ENCODE measurements around the gene AMBRA1.

The AMBRA1 gene

DNA sequence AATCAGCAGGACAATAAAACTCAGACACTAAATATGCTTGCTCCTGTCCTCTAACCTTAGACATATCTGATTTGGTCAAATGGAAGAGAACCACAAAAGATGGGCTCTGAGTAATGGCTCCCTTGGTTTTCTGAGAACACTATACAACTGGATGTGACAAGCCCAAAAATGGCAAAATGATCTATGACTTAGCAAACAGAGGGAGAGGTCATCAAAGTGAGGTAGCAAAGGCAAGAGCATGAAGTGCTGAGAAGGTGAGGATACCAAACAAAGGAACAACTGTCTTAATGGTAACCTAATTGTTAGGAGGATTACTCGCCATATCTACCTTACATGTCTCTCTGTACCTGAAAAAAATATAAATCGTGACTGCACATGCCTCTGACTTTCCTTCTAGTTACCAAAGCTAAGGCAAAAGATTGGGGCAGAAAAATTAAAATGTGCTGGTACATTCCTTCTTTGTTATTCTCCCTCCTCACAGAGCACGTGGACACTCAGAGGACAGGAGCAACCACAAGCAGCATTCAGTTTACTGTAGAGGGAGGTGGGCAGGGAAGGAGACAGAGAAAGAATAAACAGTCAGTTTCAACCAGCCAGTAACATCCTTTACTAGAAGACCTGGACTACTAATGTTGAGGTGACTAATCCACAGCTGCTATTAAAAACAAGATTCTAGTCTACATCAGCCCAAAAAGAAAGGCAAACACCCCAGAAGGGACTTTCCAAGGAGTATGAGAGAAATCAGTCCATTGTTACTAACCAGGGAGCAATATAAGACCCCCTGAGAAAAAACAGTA lies 88.8 kb downstream of the AMBRA1 start:
- H3K9ac ChIP-seq (ENCODE audit: low read depth, low read length), result no peak overlapping the region
- H3K36me3 ChIP-seq (ENCODE audit: insufficient read depth, low read length), result no peaks in the 10 kb centered on the region; the same call in 1 of the 2 replicates
- peaks cover 11% of the 10 kb centered on the region for H3K4me1 ChIP-seq (ENCODE audit: insufficient read depth, low read length)
- no peaks in the 10 kb centered on the region for H3K9me3 ChIP-seq (ENCODE audit: control insufficient read depth, insufficient read depth, low read length)

GRCh38 chr11:46499821-46500220 lies 94.0 kb downstream of the AMBRA1 start:
- H3K4me1 ChIP-seq (ENCODE audit: insufficient read depth, low read length), result no peaks in the 10 kb centered on the region
- no peak overlapping the region for H3K9ac ChIP-seq (ENCODE audit: low read depth, low read length)
- H3K9me3 ChIP-seq (ENCODE audit: control insufficient read depth, insufficient read depth, low read length), result no peaks in the 10 kb centered on the region
- no peaks in the 10 kb centered on the region for H3K36me3 ChIP-seq (ENCODE audit: insufficient read depth, low read length)

- H3K4me1 ChIP-seq (ENCODE audit: insufficient read depth, low read length), result no peaks in the 10 kb centered on the region
- peaks cover under 1% of the 10 kb centered on the region; the same call in 1 of the 2 replicates for H3K36me3 ChIP-seq (ENCODE audit: insufficient read depth, low read length)
- H3K9me3 ChIP-seq (ENCODE audit: control insufficient read depth, insufficient read depth, low read length), result no peaks in the 10 kb centered on the region
- H3K9ac ChIP-seq (ENCODE audit: low read depth, low read length), result no peak overlapping the region
These were observed 94.9 kb downstream of the AMBRA1 start for GRCh38 chr11:46498968-46499367.

DNA sequence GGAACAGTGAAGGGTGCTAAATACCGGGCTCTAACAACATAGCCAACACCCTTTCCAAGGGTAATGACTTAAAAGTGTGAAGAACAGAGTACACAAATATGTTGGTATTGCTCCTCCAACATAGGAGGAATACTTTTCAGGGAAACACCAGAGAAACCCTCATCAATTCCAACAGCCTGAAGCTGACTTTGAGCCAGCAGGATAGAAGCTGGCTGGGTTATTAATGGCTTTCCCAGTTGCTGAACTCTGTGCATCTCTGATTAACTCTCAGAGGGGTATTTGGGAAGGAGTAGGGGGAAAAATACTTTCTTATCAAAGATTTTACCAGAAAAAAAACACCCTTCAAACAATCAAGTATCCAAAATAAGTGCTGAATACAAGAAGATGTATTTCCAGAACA lies 95.6 kb downstream of the AMBRA1 start:
- Histone ChIP-seq H3K9me3 (ENCODE audit: control insufficient read depth, insufficient read depth, low read length) (no peaks in the 10 kb centered on the region), H3K4me1 (ENCODE audit: insufficient read depth, low read length) (no peaks in the 10 kb centered on the region), H3K9ac (ENCODE audit: low read depth, low read length) (no peak overlapping the region), H3K36me3 (ENCODE audit: insufficient read depth, low read length) (peaks cover 8% of the 10 kb centered on the region)

- no peaks in the 10 kb centered on the region for H3K9me3 ChIP-seq (ENCODE audit: control insufficient read depth, insufficient read depth, low read length)
- H3K36me3 ChIP-seq (ENCODE audit: insufficient read depth, low read length), result peaks cover 10% of the 10 kb centered on the region
- H3K9ac ChIP-seq (ENCODE audit: low read depth, low read length), result no peak overlapping the region
- H3K4me1 ChIP-seq (ENCODE audit: insufficient read depth, low read length), result no peaks in the 10 kb centered on the region
These were observed 96.3 kb downstream of the AMBRA1 start for GRCh38 chr11:46497498-46497897.

GRCh38 chr11:46493791-46494190 lies 100.0 kb downstream of the AMBRA1 start:
- Histone ChIP-seq H3K9ac (ENCODE audit: low read depth, low read length) (no peak overlapping the region), H3K36me3 (ENCODE audit: insufficient read depth, low read length) (peaks cover 14% of the 10 kb centered on the region), H3K4me1 (ENCODE audit: insufficient read depth, low read length) (no peaks in the 10 kb centered on the region), H3K9me3 (ENCODE audit: control insufficient read depth, insufficient read depth, low read length) (no peaks in the 10 kb centered on the region)

DNA sequence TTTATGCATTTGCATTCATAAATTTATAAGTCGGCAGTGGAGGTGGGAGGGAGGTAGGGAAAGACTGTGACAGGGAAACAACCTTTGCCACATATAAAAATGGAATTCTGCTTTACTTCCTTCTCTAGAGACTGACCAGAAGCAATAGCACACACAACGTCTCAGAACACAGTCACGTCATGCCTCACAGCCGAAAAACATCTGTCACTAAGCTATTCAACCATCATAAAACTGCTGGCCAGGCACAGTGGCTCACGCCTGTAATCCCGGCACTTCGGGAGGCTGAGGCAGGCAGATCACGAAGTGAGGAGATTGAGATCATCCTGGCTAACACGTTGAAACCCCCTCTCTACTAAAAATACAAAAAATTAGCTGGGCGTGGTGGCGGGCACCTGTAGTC lies 101.3 kb downstream of the AMBRA1 start:
- H3K9ac ChIP-seq (ENCODE audit: low read depth, low read length), result no peak overlapping the region
- H3K4me1 ChIP-seq (ENCODE audit: insufficient read depth, low read length), result no peaks in the 10 kb centered on the region
- H3K36me3 ChIP-seq (ENCODE audit: insufficient read depth, low read length), result peaks cover 14% of the 10 kb centered on the region
- no peaks in the 10 kb centered on the region for H3K9me3 ChIP-seq (ENCODE audit: control insufficient read depth, insufficient read depth, low read length)

- no peaks in the 10 kb centered on the region for H3K9me3 ChIP-seq (ENCODE audit: control insufficient read depth, insufficient read depth, low read length)
- peaks cover 14% of the 10 kb centered on the region for H3K36me3 ChIP-seq (ENCODE audit: insufficient read depth, low read length)
- H3K9ac ChIP-seq (ENCODE audit: low read depth, low read length), result no peak overlapping the region
- H3K4me1 ChIP-seq (ENCODE audit: insufficient read depth, low read length), result no peaks in the 10 kb centered on the region
These were observed 102.0 kb downstream of the AMBRA1 start for GRCh38 chr11:46491661-46492330.

DNA sequence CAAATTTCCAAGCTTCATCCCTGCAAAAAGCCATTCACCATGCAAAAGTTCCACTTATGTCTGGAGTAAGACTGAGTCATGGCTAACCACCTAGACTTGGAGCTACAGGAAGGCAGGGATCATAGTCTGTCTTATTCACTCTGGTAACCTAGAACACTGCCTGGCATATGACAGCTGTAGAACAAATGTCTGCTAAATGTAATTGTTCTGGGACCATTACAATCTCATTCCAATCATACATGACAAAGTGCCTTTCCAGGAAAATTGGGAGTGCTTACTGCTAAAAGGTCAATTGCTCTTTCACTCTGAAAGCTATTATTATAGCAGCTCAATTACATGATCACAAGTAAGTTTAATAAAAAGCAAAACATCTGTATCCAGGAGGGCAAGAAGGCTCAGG lies 103.2 kb downstream of the AMBRA1 start:
- Histone ChIP-seq H3K9ac (ENCODE audit: low read depth, low read length) (no peak overlapping the region), H3K36me3 (ENCODE audit: insufficient read depth, low read length) (peaks cover 14% of the 10 kb centered on the region), H3K9me3 (ENCODE audit: control insufficient read depth, insufficient read depth, low read length) (no peaks in the 10 kb centered on the region), H3K4me1 (ENCODE audit: insufficient read depth, low read length) (no peaks in the 10 kb centered on the region)

- Histone ChIP-seq H3K36me3 (ENCODE audit: insufficient read depth, low read length) (peaks cover 14% of the 10 kb centered on the region), H3K4me1 (ENCODE audit: insufficient read depth, low read length) (no peaks in the 10 kb centered on the region), H3K9me3 (ENCODE audit: control insufficient read depth, insufficient read depth, low read length) (no peaks in the 10 kb centered on the region), H3K9ac (ENCODE audit: low read depth, low read length) (no peak overlapping the region)
These were observed 103.9 kb downstream of the AMBRA1 start for GRCh38 chr11:46489656-46490560.

DNA sequence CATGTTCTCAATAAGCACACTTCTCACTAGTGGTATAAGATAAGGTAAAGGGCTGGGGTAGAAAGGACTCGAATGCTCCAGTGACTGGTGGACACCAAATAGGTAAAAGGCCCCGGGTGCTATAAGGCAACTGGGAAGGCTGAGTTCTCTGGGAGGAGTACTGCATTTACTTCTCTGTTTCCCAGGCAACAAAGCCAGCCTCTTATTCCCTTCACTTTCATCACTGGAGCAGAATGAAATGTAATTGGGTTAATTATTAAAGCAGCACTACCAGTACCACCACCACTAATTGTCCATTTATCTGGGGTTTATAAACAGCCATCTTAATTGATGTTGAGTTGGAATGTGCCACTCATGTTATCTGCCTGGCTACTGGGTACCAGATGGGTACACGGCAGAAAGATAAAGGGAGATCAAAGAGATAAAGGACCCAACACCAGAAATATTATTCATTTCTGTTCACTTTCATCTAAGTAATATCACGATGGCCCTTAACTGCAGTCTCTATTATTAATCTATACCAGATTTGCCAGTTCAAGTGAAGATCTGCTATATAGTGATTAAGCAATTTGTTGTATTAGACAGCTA lies 107.9 kb downstream of the AMBRA1 start:
- Histone ChIP-seq H3K9ac (ENCODE audit: low read depth, low read length) (no peak overlapping the region), H3K36me3 (ENCODE audit: insufficient read depth, low read length) (peaks cover 4% of the 10 kb centered on the region; the same call in 1 of the 2 replicates), H3K9me3 (ENCODE audit: control insufficient read depth, insufficient read depth, low read length) (no peaks in the 10 kb centered on the region), H3K4me1 (ENCODE audit: insufficient read depth, low read length) (no peaks in the 10 kb centered on the region)

- Histone ChIP-seq H3K9me3 (ENCODE audit: control insufficient read depth, insufficient read depth, low read length) (no peaks in the 10 kb centered on the region), H3K36me3 (ENCODE audit: insufficient read depth, low read length) (peaks cover 4% of the 10 kb centered on the region; the same call in 1 of the 2 replicates), H3K9ac (ENCODE audit: low read depth, low read length) (no peak overlapping the region), H3K4me1 (ENCODE audit: insufficient read depth, low read length) (no peaks in the 10 kb centered on the region)
These were observed 109.7 kb downstream of the AMBRA1 start for GRCh38 chr11:46484101-46484500.

DNA sequence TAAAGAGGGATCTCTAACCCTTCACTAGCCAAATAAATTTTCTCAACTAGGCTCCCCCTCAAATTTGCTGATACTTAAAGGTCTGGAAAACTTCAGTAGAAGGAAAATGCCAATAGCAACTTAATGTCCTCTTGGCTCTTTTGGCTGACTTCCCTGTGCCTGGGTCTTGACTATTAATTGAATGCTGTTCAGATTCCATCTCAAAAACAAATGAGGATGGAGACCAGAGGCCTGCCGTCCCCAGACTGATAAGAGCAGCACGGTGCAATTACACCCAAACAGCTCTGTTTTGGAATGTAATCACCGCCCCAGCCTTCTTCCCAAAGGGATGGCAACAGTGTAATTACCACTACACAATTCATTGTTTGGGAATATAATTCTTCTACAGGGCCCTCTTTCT lies 112.9 kb downstream of the AMBRA1 start:
- H3K36me3 ChIP-seq (ENCODE audit: insufficient read depth, low read length), result peaks cover 4% of the 10 kb centered on the region; the same call in 1 of the 2 replicates
- H3K9me3 ChIP-seq (ENCODE audit: control insufficient read depth, insufficient read depth, low read length), result no peaks in the 10 kb centered on the region
- no peak overlapping the region for H3K9ac ChIP-seq (ENCODE audit: low read depth, low read length)
- no peaks in the 10 kb centered on the region for H3K4me1 ChIP-seq (ENCODE audit: insufficient read depth, low read length)

DNA sequence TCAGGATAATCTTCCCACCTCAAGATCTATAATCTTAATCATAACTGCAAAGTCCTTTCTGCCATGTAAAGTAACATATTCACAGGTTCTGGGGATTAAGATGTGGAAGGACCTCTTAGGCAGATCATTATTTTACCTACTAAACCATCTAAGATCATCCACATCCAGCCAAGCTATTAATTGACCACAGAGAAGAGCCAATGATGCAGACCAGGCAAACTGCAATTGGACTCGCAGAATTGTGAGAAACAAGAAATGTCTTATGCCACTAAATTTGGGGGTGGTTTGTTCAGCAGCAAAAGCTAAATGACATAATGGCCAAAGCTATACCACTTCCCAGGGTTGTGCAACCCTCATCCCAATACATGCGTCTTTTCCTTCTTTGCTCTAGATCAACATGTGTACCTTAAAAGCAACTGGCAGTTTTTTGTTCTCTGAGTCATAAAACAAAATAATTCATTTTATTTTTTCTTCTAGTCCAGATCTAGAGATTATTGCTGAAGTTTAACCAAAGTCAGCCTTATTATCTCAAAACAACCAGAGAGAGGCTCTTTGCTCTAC lies 113.6 kb downstream of the AMBRA1 start:
- no peaks in the 10 kb centered on the region for H3K4me1 ChIP-seq (ENCODE audit: insufficient read depth, low read length)
- 0 out of 2 replicates have a peak, but pooled peaks cover 4% of the 10 kb centered on the region for H3K36me3 ChIP-seq (ENCODE audit: insufficient read depth, low read length)
- H3K9me3 ChIP-seq (ENCODE audit: control insufficient read depth, insufficient read depth, low read length), result no peaks in the 10 kb centered on the region
- H3K9ac ChIP-seq (ENCODE audit: low read depth, low read length), result no peak overlapping the region
